Lung microvascular endothelial cell (primary cell): ENCODE data around the gene TAOK3. TPM values are rescaled to one million over a fixed set of nuclear protein-coding genes. Genes with fewer than 3 reads are reported as not detected.

ENCODE experiments used
- DNase-seq, 2 donors: peaks; one replicate each; pipeline versions ENCODE4 v3.0.0 to v3.0.0-alpha.2; 2010; ENCODE audit warnings: low read depth in 2 of 2
- total RNA-seq: library from RNA; depleted of rRNA; stranded (reverse); fragments of >200 nt; gene quantifications from 2 replicates; pipeline ENCODE4 v1.2.1, GENCODE V29; 2014

The TAOK3 gene
- total RNA-seq, 1 donor from 2014 or later: 13.5 TPM

GRCh38 chr12:118342090-118342489 lies 30.6 kb downstream of the TAOK3 start:
- DNase-seq: no peak

- peak in 1 of 2 donors; percentile 79 for DNase-seq
Observed at GRCh38 chr12:118337194-118337838, 35.4 kb downstream of the TAOK3 start.

DNA sequence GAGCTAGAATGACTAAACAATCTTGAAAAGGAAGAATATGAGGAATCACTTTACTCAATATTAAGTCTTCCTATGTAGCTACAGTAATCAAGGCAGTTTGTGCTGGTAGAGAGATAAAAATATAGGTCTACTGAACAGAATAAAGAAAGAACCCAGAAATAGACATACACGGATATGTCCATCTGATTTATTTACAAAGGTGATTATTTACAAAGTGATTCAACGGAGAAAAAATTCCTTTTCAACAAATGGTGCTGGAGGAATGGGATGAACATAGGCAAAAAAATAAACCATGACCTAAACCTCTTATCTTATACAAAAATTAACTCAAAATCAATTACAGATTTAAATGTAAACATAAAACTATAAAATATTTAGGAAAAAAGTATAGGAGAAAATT lies 36.6 kb downstream of the TAOK3 start:
- DNase-seq: no peak

DNA sequence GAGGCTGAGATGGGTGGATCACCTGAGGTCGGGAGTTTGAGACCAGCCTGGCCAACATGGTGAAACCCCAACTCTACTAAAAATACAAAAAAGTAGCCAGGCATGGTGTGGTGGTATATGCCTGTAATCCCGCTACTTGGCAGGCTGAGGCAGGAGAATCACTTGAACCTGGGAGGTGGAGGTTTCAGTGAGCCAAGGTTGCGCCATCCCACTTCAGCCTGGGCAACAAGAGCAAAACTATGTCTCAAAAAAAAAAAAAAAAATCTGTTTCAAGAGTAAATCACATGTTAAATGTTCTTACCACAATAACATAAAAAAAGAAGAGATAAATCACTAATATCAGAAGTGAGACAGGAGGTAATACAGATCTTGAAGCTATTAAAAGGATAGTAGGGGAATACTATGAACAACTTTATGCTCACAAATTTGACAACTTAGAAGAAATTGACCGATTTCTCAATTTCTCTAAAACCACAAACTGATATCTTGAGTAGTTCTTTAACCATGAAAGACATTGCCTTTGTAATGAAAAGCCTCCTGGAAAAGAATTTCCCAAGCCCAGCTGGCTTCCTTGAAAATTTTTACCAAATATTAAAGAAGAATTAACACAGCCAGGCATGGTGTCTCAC lies 37.7 kb downstream of the TAOK3 start:
- no peak for DNase-seq

DNA sequence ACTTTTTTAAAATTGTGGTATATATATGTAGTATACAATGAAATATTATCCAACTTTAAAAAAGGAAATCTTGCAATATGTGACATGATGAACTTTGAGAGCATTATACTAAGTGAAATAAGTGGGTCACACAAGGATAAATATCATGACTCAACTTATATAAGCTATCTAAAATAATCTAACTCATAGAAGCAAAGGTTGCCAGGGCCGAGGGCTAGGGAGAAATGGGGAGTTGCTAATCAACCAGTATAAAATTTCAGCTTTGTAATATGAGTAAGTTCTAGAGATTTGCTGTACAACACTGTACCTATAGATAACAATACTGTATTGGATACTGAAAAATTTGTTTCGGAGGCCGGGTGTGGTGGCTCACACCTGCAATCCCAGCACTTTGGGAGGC lies 38.5 kb downstream of the TAOK3 start:
- DNase-seq: no peak

- peak in 1 of 2 donors; percentile 18 for DNase-seq
Observed at GRCh38 chr12:118332511-118332910, 40.2 kb downstream of the TAOK3 start.

DNA sequence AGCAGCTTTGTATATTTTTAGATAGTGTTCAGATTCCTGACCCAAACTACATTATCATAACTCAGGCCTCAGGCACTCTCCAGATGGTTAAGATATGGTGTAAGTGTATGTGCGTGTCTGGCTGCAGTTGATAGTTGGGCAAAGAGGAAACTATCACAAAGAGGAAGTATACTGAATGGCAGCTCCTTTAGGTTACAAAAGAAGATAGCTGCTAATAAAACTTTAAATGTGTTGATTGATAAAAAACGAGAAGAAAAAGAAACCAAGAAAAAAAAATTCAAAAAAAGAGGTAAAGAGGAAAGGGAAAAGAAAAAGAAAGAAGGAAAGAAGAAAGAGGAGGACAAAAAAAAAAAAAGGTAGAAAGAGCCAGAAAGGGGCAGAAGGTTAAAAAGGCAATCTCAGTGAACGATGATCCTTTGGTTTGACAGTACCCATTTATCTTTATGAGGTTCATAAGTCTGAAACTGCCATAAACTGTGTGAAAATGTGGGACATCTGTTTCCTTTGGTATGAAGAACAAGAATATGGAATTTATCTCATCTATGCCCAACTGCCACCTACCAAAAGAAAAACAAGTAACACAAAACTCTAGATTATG lies 42.2 kb downstream of the TAOK3 start:
- peak; percentile 68 to 88 for DNase-seq

DNA sequence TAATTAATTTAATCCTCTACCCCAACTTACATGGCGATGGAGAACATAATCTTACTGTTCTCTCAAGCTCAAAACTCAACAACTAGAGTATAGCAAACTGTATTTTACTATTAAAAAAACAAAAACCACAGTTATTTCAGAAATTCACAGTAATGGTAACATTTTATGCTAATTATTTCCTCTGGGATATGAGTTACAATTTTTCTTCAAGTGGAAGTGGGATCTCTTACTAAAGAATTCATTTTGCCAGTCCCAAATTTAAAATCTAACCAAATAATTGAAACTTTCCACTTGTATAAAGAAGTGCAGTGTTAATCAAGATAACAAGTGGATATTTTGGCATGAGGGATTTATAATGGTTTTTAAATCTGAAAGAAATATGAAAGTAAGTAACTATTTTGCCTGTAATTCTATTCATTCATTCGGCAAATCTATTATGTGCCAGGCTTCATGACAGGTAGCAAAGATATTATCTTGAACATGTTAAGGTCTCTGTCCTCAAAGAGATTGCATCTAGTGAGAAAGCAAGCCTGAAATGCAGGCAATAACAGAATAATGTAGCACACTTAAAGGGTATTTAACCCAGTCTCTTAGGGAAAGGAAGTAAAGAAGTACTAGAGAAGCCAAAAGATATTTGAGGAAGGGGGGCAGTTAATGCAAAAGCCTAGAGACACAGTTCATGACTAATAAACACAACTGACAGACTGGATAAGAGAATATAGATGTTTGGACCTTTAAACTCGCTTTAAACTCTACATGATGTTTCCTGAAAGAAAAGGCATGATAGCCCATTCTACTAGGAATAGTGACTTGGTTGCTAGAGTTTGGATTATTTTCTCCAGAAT lies 44.0 kb downstream of the TAOK3 start:
- DNase-seq: no peak

DNA sequence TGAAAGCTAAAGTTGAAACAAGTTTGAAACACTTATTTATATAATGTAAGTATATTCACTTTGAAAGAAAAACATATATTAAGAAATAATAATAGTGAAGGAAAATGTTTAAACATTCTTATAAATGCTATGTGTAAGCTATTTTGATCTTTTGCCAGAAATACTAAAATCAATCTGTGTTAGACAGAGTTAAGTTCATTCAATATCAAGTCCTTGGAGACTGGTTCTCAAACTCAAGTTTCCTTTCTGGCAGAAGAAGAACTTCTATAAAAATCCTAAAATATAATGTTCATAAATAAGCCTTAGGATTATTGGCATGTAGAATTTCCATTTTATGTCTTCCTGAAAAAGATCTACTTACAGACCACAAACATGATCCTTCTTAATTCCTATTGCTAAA lies 45.3 kb downstream of the TAOK3 start:
- no peak for DNase-seq

DNA sequence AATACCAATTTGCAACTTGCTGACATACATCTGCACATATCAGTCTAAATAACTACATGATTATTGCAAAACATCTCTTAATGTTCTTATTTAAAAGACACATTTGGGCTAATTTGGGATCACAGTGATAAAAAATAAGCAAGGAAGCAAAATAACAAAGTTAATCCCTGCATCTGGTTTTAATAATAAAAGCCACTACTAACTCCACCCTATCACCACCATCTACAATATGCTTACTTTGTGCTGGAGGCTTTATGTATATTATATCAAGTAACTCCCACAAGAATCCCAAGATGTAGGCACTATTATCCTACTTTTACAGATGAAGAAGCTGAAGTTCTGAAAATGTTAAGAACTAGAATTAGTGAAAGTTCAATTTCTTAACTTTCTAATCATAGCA lies 45.7 kb downstream of the TAOK3 start:
- DNase-seq: no peak

GRCh38 chr12:118325081-118325480 lies 47.6 kb downstream of the TAOK3 start:
- DNase-seq: no peak

- no peak for DNase-seq
Observed at GRCh38 chr12:118319627-118320026, 53.1 kb downstream of the TAOK3 start.

GRCh38 chr12:118318744-118319143 lies 54.0 kb downstream of the TAOK3 start:
- no peak for DNase-seq

DNA sequence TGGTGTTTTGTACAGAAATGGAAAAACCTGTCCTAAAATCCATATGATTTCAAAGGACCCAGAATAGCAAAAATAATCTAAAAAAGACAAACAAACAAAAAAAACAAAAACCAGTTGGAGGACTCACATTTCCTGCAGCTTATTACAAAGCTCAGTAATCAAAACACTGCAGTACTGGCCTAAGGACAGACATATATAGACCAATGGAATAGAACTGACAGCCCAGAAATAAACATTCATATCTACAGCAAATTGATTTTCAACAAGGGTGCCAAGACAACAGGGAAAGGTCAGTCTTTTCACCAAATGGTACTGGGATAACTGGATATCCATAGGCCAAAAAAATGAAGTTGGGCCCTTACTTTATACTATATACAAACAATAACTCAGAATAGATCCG lies 55.0 kb downstream of the TAOK3 start:
- no peak for DNase-seq

DNA sequence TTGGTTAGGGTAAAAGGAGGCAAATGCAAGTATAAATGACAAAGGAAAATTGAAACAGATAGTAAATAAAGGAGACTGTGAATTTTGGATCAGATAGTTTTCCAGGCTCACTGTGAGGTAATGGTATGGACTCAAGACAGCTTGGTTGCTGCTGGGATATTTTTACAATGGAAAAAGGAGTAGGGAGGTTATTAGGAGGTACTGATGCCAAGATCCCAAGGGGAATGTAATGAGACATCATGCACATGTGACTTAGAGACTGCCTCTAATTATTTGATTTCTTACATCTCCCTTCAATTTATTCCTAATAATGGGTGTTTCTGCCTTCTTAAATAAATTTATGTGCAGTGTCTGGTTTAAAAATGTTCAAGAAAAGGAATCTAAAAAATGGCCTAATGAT lies 56.9 kb downstream of the TAOK3 start:
- no peak for DNase-seq

GRCh38 chr12:118312578-118312977 lies 60.1 kb downstream of the TAOK3 start:
- peak; percentile 32 to 43 for DNase-seq

DNA sequence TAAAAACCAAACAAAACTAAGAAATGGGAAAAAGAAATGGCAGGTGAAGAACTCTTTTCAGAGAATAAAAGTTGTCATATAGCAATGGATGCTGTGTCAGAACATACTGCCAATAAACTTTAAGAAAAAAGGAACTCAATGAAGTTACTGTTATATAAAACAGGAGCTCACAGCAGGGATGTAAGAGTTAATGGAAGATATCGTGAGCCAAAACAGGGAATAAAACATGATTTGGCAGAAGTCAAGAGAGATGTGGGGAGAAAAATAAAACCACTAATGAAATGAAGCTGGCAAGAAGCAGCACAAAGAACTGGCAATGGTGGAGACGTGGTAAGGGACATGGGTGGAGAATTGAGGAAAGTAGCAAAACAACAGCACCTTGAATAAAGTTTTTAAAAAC lies 61.0 kb downstream of the TAOK3 start:
- DNase-seq: no peak

- DNase-seq: no peak
Observed at GRCh38 chr12:118310320-118310719, 62.4 kb downstream of the TAOK3 start.

GRCh38 chr12:118308006-118308405 lies 64.7 kb downstream of the TAOK3 start:
- peak; percentile 66 to 85 for DNase-seq

- DNase-seq: peak; percentile 70 to 93
Observed at GRCh38 chr12:118307069-118307954, 65.4 kb downstream of the TAOK3 start.

DNA sequence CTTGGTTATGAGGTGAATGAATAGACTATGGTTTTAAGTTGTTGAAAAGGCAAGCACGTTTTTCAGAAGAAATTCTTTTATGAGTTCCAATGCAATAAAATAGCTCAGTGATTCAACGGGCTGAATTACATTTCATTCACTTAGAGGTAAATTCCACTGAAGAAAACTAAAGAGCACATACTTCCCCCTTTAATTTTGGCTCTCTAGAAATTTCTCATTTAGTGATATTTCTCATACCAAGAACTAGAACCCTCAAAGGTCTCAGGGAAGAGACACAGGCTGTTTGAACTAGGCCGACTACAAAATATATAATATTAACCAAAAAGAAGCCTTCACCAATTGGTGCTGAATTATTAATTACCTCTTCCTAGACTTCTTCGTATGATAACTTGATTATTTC lies 68.6 kb downstream of the TAOK3 start:
- no peak for DNase-seq
